GM08714 (cell line): ENCODE measurements around the gene FCGR1A.
"Not testable (repeated sequence)": the region's sequence is repeated elsewhere in the genome, so short reads cannot be mapped to it uniquely, and the experiment has no call there.

Source experiments
- H3K4me3 ChIP-seq: fragments of 200-500 bp; sonication (Bioruptor generic); 2 replicates; pipeline ENCODE4 v1.5.1; 2014; ENCODE audit warnings: mild to moderate bottlenecking, low read length, inconsistent platforms

FCGR1A gene

GRCh38 chr1:149832316-149833126 is 50.0 kb downstream of the FCGR1A start:
- not testable (repeated sequence) for H3K4me3 ChIP-seq

DNA sequence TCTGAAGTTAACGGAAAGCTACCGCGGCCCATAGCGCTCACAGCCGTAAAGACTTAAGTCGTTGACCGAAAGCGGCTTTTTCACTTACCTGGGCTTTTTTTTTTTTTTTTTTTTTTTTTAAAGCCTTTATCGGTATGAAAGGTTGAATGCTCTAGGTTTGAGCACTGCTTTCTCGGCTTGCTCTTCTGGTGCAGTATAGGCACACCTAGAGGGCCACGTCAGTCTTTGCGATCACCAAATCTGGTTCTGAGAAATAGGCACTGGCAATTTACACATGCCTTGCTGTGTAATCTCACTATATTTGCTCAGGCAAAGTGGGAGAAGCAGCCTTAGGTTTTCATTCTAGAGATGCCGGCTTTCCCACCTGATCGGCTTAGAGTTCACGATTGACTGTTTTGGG is 50.6 kb downstream of the FCGR1A start:
- not testable (repeated sequence) for H3K4me3 ChIP-seq

GRCh38 chr1:149841149-149841548 is 58.7 kb downstream of the FCGR1A start:
- H3K4me3 ChIP-seq, result not testable (repeated sequence)
